H9 (cell line): ENCODE results near the gene COL17A1. TPM values are rescaled to one million over a fixed set of nuclear protein-coding genes. Genes with fewer than 3 reads are reported as not detected.

Experiments
- DNase-seq: peaks from one replicate; pipeline ENCODE4 v3.0.0-alpha.2; 2017
- H2AFZ ChIP-seq: one replicate; pipeline ENCODE4 v1.6.1; 2013; ENCODE audit warnings: mild to moderate bottlenecking, low read length, control low read depth, moderate library complexity
- H2AK5ac ChIP-seq: 2 replicates; pipeline ENCODE4 v1.6.1; 2013; ENCODE audit warnings: low read length, control low read depth, mixed read lengths; ENCODE audit not compliant: insufficient read length
- H2BK120ac ChIP-seq: one replicate; pipeline ENCODE4 v1.6.1; 2013; ENCODE audit warnings: low read depth, mild to moderate bottlenecking, low read length, control low read depth, inconsistent platforms; ENCODE audit not compliant: poor library complexity, severe bottlenecking
- H2BK12ac ChIP-seq: 2 replicates; pipeline ENCODE4 v1.6.1; 2013; ENCODE audit warnings: low read length, control low read depth, mixed read lengths, low read depth; ENCODE audit not compliant: insufficient read length
- H2BK15ac ChIP-seq: 2 replicates; pipeline ENCODE4 v1.6.1; 2013; ENCODE audit warnings: low read depth, low read length, control low read depth
- H2BK20ac ChIP-seq: one replicate; pipeline ENCODE4 v1.6.1; 2013; ENCODE audit warnings: low read depth, mild to moderate bottlenecking, low read length, control low read depth, inconsistent platforms; ENCODE audit not compliant: poor library complexity, severe bottlenecking
- H2BK5ac ChIP-seq: 2 replicates; pipeline ENCODE4 v1.6.1; 2013; ENCODE audit warnings: low read length, control low read depth, mixed read lengths; ENCODE audit not compliant: insufficient read length
- H3K14ac ChIP-seq: 2 replicates; pipeline ENCODE4 v1.6.1; 2013; ENCODE audit warnings: low read length, control low read depth; ENCODE audit not compliant: insufficient read depth
- H3K18ac ChIP-seq: 2 replicates; pipeline ENCODE4 v1.6.1; 2013; ENCODE audit warnings: low read depth, mild to moderate bottlenecking, mixed read lengths, low read length, control low read depth; ENCODE audit not compliant: insufficient read length
- H3K23ac ChIP-seq: 2 replicates; pipeline ENCODE4 v1.6.1; 2013; ENCODE audit warnings: low read length, control low read depth, mixed read lengths, low read depth; ENCODE audit not compliant: insufficient read length
- H3K23me2 ChIP-seq: 2 replicates; pipeline ENCODE4 v1.6.1; 2013; ENCODE audit warnings: low read depth, mild to moderate bottlenecking, mixed read lengths, low read length, control low read depth; ENCODE audit not compliant: insufficient read length, poor library complexity, severe bottlenecking
- H3K27ac ChIP-seq: 2 replicates; pipeline ENCODE4 v1.5.1; 2013; ENCODE audit warnings: low read length, control low read depth, mixed read lengths, low read depth; ENCODE audit not compliant: insufficient read length
- H3K27me3 ChIP-seq: 2 replicates; pipeline ENCODE4 v1.6.1; 2013; ENCODE audit warnings: low read length, control low read depth, inconsistent platforms; ENCODE audit not compliant: insufficient read depth
- H3K4ac ChIP-seq: 2 replicates; pipeline ENCODE4 v1.6.1; 2013; ENCODE audit warnings: low read depth, mild to moderate bottlenecking, control low read depth, inconsistent platforms, low read length, moderate library complexity
- H3K4me1 ChIP-seq: 2 replicates; pipeline ENCODE4 v1.6.1; 2013; ENCODE audit warnings: low read length, control low read depth, inconsistent platforms; ENCODE audit not compliant: insufficient read depth
- H3K4me2 ChIP-seq: 2 replicates; pipeline ENCODE4 v1.6.1; 2013; ENCODE audit warnings: low read length, control low read depth, mixed read lengths; ENCODE audit not compliant: insufficient read length, insufficient read depth
- H3K56ac ChIP-seq: 2 replicates; pipeline ENCODE4 v1.6.1; 2013; ENCODE audit warnings: low read depth, mild to moderate bottlenecking, mixed read lengths, low read length, control low read depth; ENCODE audit not compliant: insufficient read length
- H3K79me1 ChIP-seq: 2 replicates; pipeline ENCODE4 v1.6.1; 2013; ENCODE audit warnings: low read depth, mild to moderate bottlenecking, moderate library complexity, low read length, control low read depth, inconsistent platforms; ENCODE audit not compliant: insufficient read depth, poor library complexity, severe bottlenecking
- H3K79me2 ChIP-seq: 2 replicates; pipeline ENCODE4 v1.6.1; 2013; ENCODE audit warnings: low read length, control low read depth, inconsistent platforms; ENCODE audit not compliant: insufficient read depth
- H3K9ac ChIP-seq: 2 replicates; pipeline ENCODE4 v1.6.1; 2013; ENCODE audit warnings: low read length, control low read depth, mixed read lengths; ENCODE audit not compliant: insufficient read length; ENCODE audit errors: extremely low read depth
- H3K9me3 ChIP-seq: one replicate; pipeline ENCODE4 v1.6.1; 2013; ENCODE audit warnings: low read depth, low read length, inconsistent platforms; ENCODE audit not compliant: control insufficient read depth
- H3T11ph ChIP-seq: one replicate; pipeline ENCODE4 v1.6.1; 2013; ENCODE audit warnings: mild to moderate bottlenecking, low read length, control low read depth, inconsistent platforms
- H4K20me1 ChIP-seq: one replicate; pipeline ENCODE4 v1.6.1; 2013; ENCODE audit not compliant: control insufficient read depth, insufficient read length, insufficient read depth
- H4K5ac ChIP-seq: 2 replicates; pipeline ENCODE4 v1.6.1; 2013; ENCODE audit warnings: low read depth, mild to moderate bottlenecking, mixed read lengths, low read length, control low read depth; ENCODE audit not compliant: insufficient read length
- H4K8ac ChIP-seq: replicated peaks from 2 replicates; pipeline ENCODE4 v1.6.1; 2013; ENCODE audit warnings: low read length, control low read depth, mixed read lengths, low read depth; ENCODE audit not compliant: insufficient read length
- H4K91ac ChIP-seq: 2 replicates; pipeline ENCODE4 v1.6.1; 2013; ENCODE audit warnings: low read depth, mild to moderate bottlenecking, moderate library complexity, mixed read lengths, low read length, control low read depth; ENCODE audit not compliant: insufficient read length
- H3K27ac Mint-ChIP-seq, 3 experiments: 2 replicates in 2 of 3; 3 replicates in 1 of 3; pipeline ENCODE4 v1.8.0; 2020 to 2021; ENCODE audit warnings: mixed read lengths in 3 of 3, mild to moderate bottlenecking in 1 of 3, moderate library complexity in 1 of 3
- H3K27me3 Mint-ChIP-seq: 2 replicates; pipeline ENCODE4 v1.8.0; 2021; ENCODE audit warnings: low read depth, mild to moderate bottlenecking, moderate library complexity, mixed read lengths
- H3K36me3 Mint-ChIP-seq, 3 experiments: 2 replicates in 2 of 3; 3 replicates in 1 of 3; pipeline ENCODE4 v1.8.0; 2020 to 2021; ENCODE audit warnings: low read depth in 3 of 3, mixed read lengths in 3 of 3; ENCODE audit not compliant: insufficient read depth in 1 of 3
- H3K4me1 Mint-ChIP-seq, 2 experiments: 2 replicates each; pipeline ENCODE4 v1.8.0; 2020; ENCODE audit warnings: mixed read lengths in 2 of 2
- H3K4me3 Mint-ChIP-seq, 2 experiments: 2 replicates in 1 of 2; 3 replicates in 1 of 2; pipeline ENCODE4 v1.8.0; 2020 to 2021; ENCODE audit warnings: mild to moderate bottlenecking in 2 of 2, mixed read lengths in 2 of 2, moderate library complexity in 1 of 2
- H3K9me3 Mint-ChIP-seq, 2 experiments: 2 replicates in 1 of 2; 3 replicates in 1 of 2; pipeline ENCODE4 v1.8.0; 2020; ENCODE audit warnings: mild to moderate bottlenecking in 2 of 2, mixed read lengths in 2 of 2, moderate library complexity in 1 of 2
- CTCF ChIP-seq: fragments of 200-600 bp; sonication (generic); conservative IDR thresholded peaks from 3 replicates; pipeline ENCODE4 v1.8.0; 2021; ENCODE audit warnings: antibody characterized with exemption, mild to moderate bottlenecking
- WGBS: extraction: QIAGEN DNeasy Blood & Tissue Kit; methylation state at CpG from one replicate; pipeline ENCODE4 v1.1.7; 2013; ENCODE audit warnings: missing lambda C conversion rate, low lambda C conversion rate, mixed read lengths; ENCODE audit not compliant: insufficient read length; ENCODE audit errors: extremely low coverage; 5-methylcytosine and 5-hydroxymethylcytosine counted together
- total RNA-seq: library from RNA; stranded (reverse); gene quantifications from 2 replicates; pipeline ENCODE4 v1.2.1, GENCODE V29; 2021

Gene COL17A1
- total RNA-seq, 1 experiment from 2014 or later = 1.9 TPM

- H3K79me1 ChIP-seq = no peaks in the 10 kb centered on the region
- H3K18ac ChIP-seq = no peak overlapping the region
- no peaks in the 10 kb centered on the region for H3K9me3 ChIP-seq
- WGBS = no CpG with 5 or more reads among the region's 1 CpG
- no peaks in the 10 kb centered on the region for H3K27me3 ChIP-seq
- no peaks in the 10 kb centered on the region for H3K79me2 ChIP-seq
- Mint-ChIP-seq H3K4me1 (peaks cover 22 to 23% of the 10 kb centered on the region in 2 experiments), H3K27me3 (no peaks in the 10 kb centered on the region), H3K9me3 (no peaks in the 10 kb centered on the region), H3K27ac (no peak overlapping the region), H3K4me3 (no peak overlapping the region), H3K36me3 (no peaks in the 10 kb centered on the region)
- H3K23ac ChIP-seq = no peak overlapping the region
- no peak overlapping the region for H2AFZ ChIP-seq
- H2BK15ac ChIP-seq = no peak overlapping the region
- no peak overlapping the region for H3K4ac ChIP-seq
- no peak overlapping the region for H4K91ac ChIP-seq
- no peak overlapping the region for H3K4me2 ChIP-seq
- H3K23me2 ChIP-seq = no peaks in the 10 kb centered on the region
- no peak overlapping the region for H3T11ph ChIP-seq
- no peak overlapping the region for H2BK5ac ChIP-seq
- H3K9ac ChIP-seq = no peak overlapping the region
- no peak overlapping the region for H2BK120ac ChIP-seq
- H4K20me1 ChIP-seq = no peaks in the 10 kb centered on the region
- no peak overlapping the region for H3K27ac ChIP-seq
- H4K5ac ChIP-seq = no peak overlapping the region
- no peak overlapping the region for H2BK20ac ChIP-seq
- no peak; the same call in 2 of the 3 replicates for TF ChIP-seq CTCF
- H3K56ac ChIP-seq = no peak overlapping the region
- H2BK12ac ChIP-seq = no peak overlapping the region
- DNase-seq = no peak
- no peak overlapping the region for H4K8ac ChIP-seq
- H2AK5ac ChIP-seq = no peak overlapping the region
- H3K14ac ChIP-seq = no peak overlapping the region
- H3K4me1 ChIP-seq = peaks cover 4% of the 10 kb centered on the region; the same call in 1 of the 2 replicates
Measured at GRCh38 chr10:104080762-104081161, 4.9 kb downstream of the COL17A1 start.
